ENCODE measurements around the gene OR2C3.
"Not testable (repeated sequence)": the region's sequence is repeated elsewhere in the genome, so short reads cannot be mapped to it uniquely, and the experiment has no call there.

OR2C3 gene

GRCh38 chr1:247538561-247538960, 2.3 kb upstream of the OR2C3 start:
- no peak for TF ChIP-seq GATA1 (IDR thresholded peaks at IDR 0.05; ENCODE audit: low read depth, low read length)
- no peak for DNase-seq

- peak; percentile 7 to 11 for DNase-seq
- TF ChIP-seq GATA1 (IDR thresholded peaks at IDR 0.05; ENCODE audit: low read depth, low read length), result no peak
- TF ChIP-seq POLR2A (IDR thresholded peaks at IDR 0.05; ENCODE audit: low read length), result no peak
Measured at GRCh38 chr1:247535402-247535801, 838 bp downstream of the OR2C3 start.

GRCh38 chr1:247531937-247532336, 4.3 kb downstream of the OR2C3 start:
- TF ChIP-seq POLR2A (IDR thresholded peaks at IDR 0.05; ENCODE audit: low read length), result no peak
- TF ChIP-seq GATA1 (IDR thresholded peaks at IDR 0.05; ENCODE audit: low read depth, low read length), result no peak
- DNase-seq, result peak; percentile 18 to 24

- no peak for TF ChIP-seq GATA1 (IDR thresholded peaks at IDR 0.05; ENCODE audit: low read depth, low read length)
- TF ChIP-seq POLR2A (IDR thresholded peaks at IDR 0.05; ENCODE audit: low read length), result no peak
Measured at GRCh38 chr1:247530785-247531184, 5.5 kb downstream of the OR2C3 start.

GRCh38 chr1:247529771-247530355, 6.4 kb downstream of the OR2C3 start:
- TF ChIP-seq GATA1 (IDR thresholded peaks at IDR 0.05; ENCODE audit: low read depth, low read length), result no peak
- TF ChIP-seq POLR2A (IDR thresholded peaks at IDR 0.05; ENCODE audit: low read length), result no peak
- DNase-seq, result no peak

More at GRCh38 chr1:247530785-247531184, 5.5 kb downstream of the OR2C3 start:
- DNase-seq, result peak in 1 of 2 experiments; percentile 11

- peak; percentile 7 to 21 for DNase-seq
- TF ChIP-seq GATA1 (IDR thresholded peaks at IDR 0.05; ENCODE audit: low read depth, low read length) (no peak), POLR2A (IDR thresholded peaks at IDR 0.05; ENCODE audit: low read length) (no peak)
Measured at GRCh38 chr1:247528812-247529474, 7.3 kb downstream of the OR2C3 start.

GRCh38 chr1:247521886-247522285, 14.4 kb downstream of the OR2C3 start:
- DNase-seq, result not testable (repeated sequence)

- no peak for TF ChIP-seq POLR2A (IDR thresholded peaks at IDR 0.05; ENCODE audit: low read length)
- TF ChIP-seq GATA1 (IDR thresholded peaks at IDR 0.05; ENCODE audit: low read depth, low read length), result no peak
- no peak for DNase-seq
Measured at GRCh38 chr1:247518613-247518891, 17.7 kb downstream of the OR2C3 start.

- DNase-seq, result peak; percentile 9 to 20
- TF ChIP-seq GATA1 (IDR thresholded peaks at IDR 0.05; ENCODE audit: low read depth, low read length) (no peak), POLR2A (IDR thresholded peaks at IDR 0.05; ENCODE audit: low read length) (no peak)
Measured at GRCh38 chr1:247517795-247518612, 18.2 kb downstream of the OR2C3 start.

GRCh38 chr1:247506831-247507230, 29.4 kb downstream of the OR2C3 start:
- TF ChIP-seq GATA1 (IDR thresholded peaks at IDR 0.05; ENCODE audit: low read depth, low read length) (no peak), POLR2A (IDR thresholded peaks at IDR 0.05; ENCODE audit: low read length) (no peak)
- no peak for DNase-seq

- no peak for DNase-seq
- TF ChIP-seq GATA1 (IDR thresholded peaks at IDR 0.05; ENCODE audit: low read depth, low read length) (no peak), POLR2A (IDR thresholded peaks at IDR 0.05; ENCODE audit: low read length) (no peak)
Measured at GRCh38 chr1:247500865-247501264, 35.4 kb downstream of the OR2C3 start.

GRCh38 chr1:247496581-247497285, 39.5 kb downstream of the OR2C3 start:
- no peak for TF ChIP-seq POLR2A (IDR thresholded peaks at IDR 0.05; ENCODE audit: low read length)
- TF ChIP-seq GATA1 (IDR thresholded peaks at IDR 0.05; ENCODE audit: low read depth, low read length), result no peak
- DNase-seq, result no peak

- TF ChIP-seq POLR2A (IDR thresholded peaks at IDR 0.05; ENCODE audit: low read length) (no peak), GATA1 (IDR thresholded peaks at IDR 0.05; ENCODE audit: low read depth, low read length) (no peak)
- DNase-seq, result peak; percentile 4 to 19
Measured at GRCh38 chr1:247494767-247495166, 41.5 kb downstream of the OR2C3 start.

- DNase-seq, result no peak
- no peak for TF ChIP-seq GATA1 (IDR thresholded peaks at IDR 0.05; ENCODE audit: low read depth, low read length)
- no peak for TF ChIP-seq POLR2A (IDR thresholded peaks at IDR 0.05; ENCODE audit: low read length)
Measured at GRCh38 chr1:247493106-247493505, 43.1 kb downstream of the OR2C3 start.
